IMR-90 (cell line): ENCODE results near the gene MCM8.

Experiments
- BHLHE40 ChIP-seq: fragments of 150-350 bp; IDR thresholded peaks from 2 replicates; pipeline ENCODE4 v1.6.1; 2016; ENCODE audit warnings: mild to moderate bottlenecking, low read depth, low read length
- CEBPB ChIP-seq: IDR thresholded peaks from 2 replicates; pipeline ENCODE4 v1.6.1; 2012; ENCODE audit warnings: low read depth, low read length, improper control_type of control experiment
- CTCF ChIP-seq: conservative IDR thresholded peaks from 2 replicates; pipeline ENCODE4 v1.5.1; 2012; ENCODE audit warnings: mild to moderate bottlenecking, low read depth, low read length, improper control_type of control experiment
- ELK1 ChIP-seq: fragments of 150-350 bp; IDR thresholded peaks from 2 replicates; pipeline ENCODE4 v1.6.1; 2016; ENCODE audit warnings: low read depth, mild to moderate bottlenecking, low read length, moderate library complexity, borderline replicate concordance
- POLR2A ChIP-seq: IDR thresholded peaks from 2 replicates; pipeline ENCODE4 v1.6.1; 2012; ENCODE audit warnings: mild to moderate bottlenecking, low read depth, low read length
- RCOR1 ChIP-seq: IDR thresholded peaks from 2 replicates; pipeline ENCODE4 v1.6.1; 2012; ENCODE audit warnings: mild to moderate bottlenecking, low read length, improper control_type of control experiment; ENCODE audit not compliant: insufficient replicate concordance
- RFX5 ChIP-seq: IDR thresholded peaks from 2 replicates; pipeline ENCODE4 v1.8.0; 2012; ENCODE audit warnings: low read depth, mild to moderate bottlenecking, low read length, moderate library complexity
- SMC3 ChIP-seq: fragments of 150-350 bp; IDR thresholded peaks from 2 replicates; pipeline ENCODE4 v1.6.1; 2016; ENCODE audit warnings: low read depth, mild to moderate bottlenecking, antibody characterized with exemption, low read length, moderate library complexity
- USF2 ChIP-seq: fragments of 150-350 bp; IDR thresholded peaks from 2 replicates; pipeline ENCODE4 v1.6.1; 2017; ENCODE audit warnings: mild to moderate bottlenecking, antibody characterized with exemption, low read length, low read depth

GRCh38 chr20:5945963-5946362 is 4.5 kb upstream of the MCM8 start:
- no peak for TF ChIP-seq CTCF
- no peak for TF ChIP-seq RCOR1
- TF ChIP-seq RFX5: no peak
- no peak for TF ChIP-seq POLR2A
- no peak for TF ChIP-seq BHLHE40
- no peak for TF ChIP-seq USF2
- peak; percentile 74 for TF ChIP-seq CEBPB
- TF ChIP-seq SMC3: no peak
- TF ChIP-seq ELK1: no peak
